WTC11 (cell line): ENCODE measurements around the gene NCF4. TPM values are rescaled to one million over a fixed set of nuclear protein-coding genes. Genes with fewer than 3 reads are reported as not detected.
A peak's percentile ranks its signal among the peaks of the same experiment; 100 is the strongest.

ENCODE experiments used
- ATAC-seq: fragments of 200-7000 bp; cut with Tn5 transposase; 2 replicates; pipeline ENCODE4 v1.10.0; 2021; ENCODE audit warnings: mild to moderate bottlenecking, moderate library complexity
- CTCF ChIA-PET: fragments of 300-600 bp; sonication (Branson Sonifier 250); formaldehyde crosslinking; loops from one replicate; lab custom pipeline; 2021; ENCODE audit warnings: antibody characterized with exemption; lab: Charles Lee
- POLR2A ChIA-PET: fragments of 350-600 bp; sonication (Branson Sonifier 250); formaldehyde crosslinking; loops from one replicate; lab custom pipeline; 2021; ENCODE audit warnings: antibody characterized with exemption; lab: Charles Lee
- DNase-seq: peaks from one replicate; pipeline ENCODE4 v3.0.0; 2021; ENCODE audit warnings: low spot score
- H3K27ac Mint-ChIP-seq: 2 replicates; pipeline ENCODE4 v1.8.0; 2021; ENCODE audit warnings: mixed read lengths
- H3K27me3 Mint-ChIP-seq: 2 replicates; pipeline ENCODE4 v1.8.0; 2021; ENCODE audit warnings: low read depth, mild to moderate bottlenecking, moderate library complexity, mixed read lengths
- H3K36me3 Mint-ChIP-seq: 2 replicates; pipeline ENCODE4 v1.8.0; 2021; ENCODE audit warnings: mixed read lengths
- H3K4me1 Mint-ChIP-seq: 2 replicates; pipeline ENCODE4 v1.8.0; 2022; ENCODE audit warnings: mixed read lengths
- H3K4me3 Mint-ChIP-seq: 2 replicates; pipeline ENCODE4 v1.8.0; 2021; ENCODE audit warnings: mild to moderate bottlenecking, moderate library complexity, mixed read lengths
- H3K9me3 Mint-ChIP-seq: 2 replicates; pipeline ENCODE4 v1.8.0; 2021; ENCODE audit warnings: mixed read lengths
- CREM ChIP-seq: sonication (generic); formaldehyde crosslinking; IDR thresholded peaks from 2 replicates; pipeline ENCODE4 v1.8.1; 2022; ENCODE audit warnings: mild to moderate bottlenecking, missing genetic modification reagents, moderate library complexity
- ELF4 ChIP-seq: sonication (generic); formaldehyde crosslinking; IDR thresholded peaks from 2 replicates; pipeline ENCODE4 v1.8.1; 2022; ENCODE audit warnings: low read depth, mild to moderate bottlenecking, moderate library complexity, missing genetic modification reagents
- EMX1 ChIP-seq: fragments of 250-450 bp; sonication (Bioruptor Pico); IDR thresholded peaks from 2 replicates; pipeline ENCODE4 v1.8.0; 2021; ENCODE audit warnings: mild to moderate bottlenecking
- ETV6 ChIP-seq: sonication (generic); formaldehyde crosslinking; IDR thresholded peaks from 2 replicates; pipeline ENCODE4 v1.8.1; 2022; ENCODE audit warnings: mild to moderate bottlenecking, missing genetic modification reagents
- FOXP1 ChIP-seq: sonication (generic); formaldehyde crosslinking; IDR thresholded peaks from 2 replicates; pipeline ENCODE4 v1.8.0; 2022; ENCODE audit warnings: missing genetic modification reagents, mild to moderate bottlenecking, moderate library complexity, borderline replicate concordance
- KAT7 ChIP-seq: sonication (generic); formaldehyde crosslinking; IDR thresholded peaks from 2 replicates; pipeline ENCODE4 v1.8.1; 2023; ENCODE audit warnings: missing genetic modification reagents, mild to moderate bottlenecking, borderline replicate concordance
- NR2C2 ChIP-seq: sonication (generic); formaldehyde crosslinking; IDR thresholded peaks from 2 replicates; pipeline ENCODE4 v1.8.0; 2022; ENCODE audit warnings: mild to moderate bottlenecking, missing genetic modification reagents
- RELA ChIP-seq: sonication (generic); formaldehyde crosslinking; IDR thresholded peaks from 2 replicates; pipeline ENCODE4 v1.8.1; 2022; ENCODE audit warnings: missing genetic modification reagents, mild to moderate bottlenecking, borderline replicate concordance
- SMAD4 ChIP-seq: sonication (generic); formaldehyde crosslinking; IDR thresholded peaks from 2 replicates; pipeline ENCODE4 v1.8.0; 2022; ENCODE audit warnings: mild to moderate bottlenecking, missing genetic modification reagents
- SOX15 ChIP-seq: fragments of 250-450 bp; sonication (Bioruptor Pico); IDR thresholded peaks from 2 replicates; pipeline ENCODE4 v1.9.0; 2021; ENCODE audit warnings: mild to moderate bottlenecking
- SP1 ChIP-seq: sonication (generic); formaldehyde crosslinking; conservative IDR thresholded peaks from 2 replicates; pipeline ENCODE4 v1.8.1; 2022; ENCODE audit warnings: missing genetic modification reagents
- TEAD1 ChIP-seq: sonication (generic); formaldehyde crosslinking; IDR thresholded peaks from 2 replicates; pipeline ENCODE4 v1.8.0; 2022; ENCODE audit warnings: mild to moderate bottlenecking, missing genetic modification reagents
- TEAD4 ChIP-seq: sonication (generic); formaldehyde crosslinking; IDR thresholded peaks from 2 replicates; pipeline ENCODE4 v1.8.0; 2022; ENCODE audit warnings: mild to moderate bottlenecking, missing genetic modification reagents
- ZNF396 ChIP-seq: fragments of 250-450 bp; sonication (Bioruptor Pico); IDR thresholded peaks from 2 replicates; pipeline ENCODE4 v1.8.0; 2021; ENCODE audit warnings: mild to moderate bottlenecking, moderate library complexity, borderline replicate concordance
- total RNA-seq: library from RNA; stranded (reverse); gene quantifications from 3 replicates; pipeline ENCODE4 v1.2.3, GENCODE V29; 2021
- TF ChIP-seq, protein P1 (sequence below): fragments of 250-450 bp; sonication (Bioruptor Pico); IDR thresholded peaks from 2 replicates; pipeline ENCODE4 v2.1.2; 2022; ENCODE audit warnings: mild to moderate bottlenecking, moderate library complexity
- TF ChIP-seq, protein P2 (sequence below): sonication (generic); formaldehyde crosslinking; IDR thresholded peaks from 2 replicates; pipeline ENCODE4 v1.8.1; 2022; ENCODE audit warnings: mild to moderate bottlenecking, moderate library complexity, missing genetic modification reagents
- TF ChIP-seq, protein P3 (sequence below): fragments of 200-600 bp; IDR thresholded peaks from 2 replicates; pipeline ENCODE4 v1.8.0; 2022; ENCODE audit warnings: antibody characterized with exemption
- TF ChIP-seq, protein P4 (sequence below): sonication (generic); formaldehyde crosslinking; conservative IDR thresholded peaks from 2 replicates; pipeline ENCODE4 v1.8.1; 2023; ENCODE audit warnings: mild to moderate bottlenecking, low read depth, missing genetic modification reagents, moderate library complexity
- TF ChIP-seq, protein P5 (sequence below): sonication (generic); formaldehyde crosslinking; IDR thresholded peaks from 2 replicates; pipeline ENCODE4 v1.8.0; 2022; ENCODE audit warnings: mild to moderate bottlenecking, missing genetic modification reagents

Gene NCF4
- total RNA-seq, 1 experiment from 2014 or later = not detected

DNA sequence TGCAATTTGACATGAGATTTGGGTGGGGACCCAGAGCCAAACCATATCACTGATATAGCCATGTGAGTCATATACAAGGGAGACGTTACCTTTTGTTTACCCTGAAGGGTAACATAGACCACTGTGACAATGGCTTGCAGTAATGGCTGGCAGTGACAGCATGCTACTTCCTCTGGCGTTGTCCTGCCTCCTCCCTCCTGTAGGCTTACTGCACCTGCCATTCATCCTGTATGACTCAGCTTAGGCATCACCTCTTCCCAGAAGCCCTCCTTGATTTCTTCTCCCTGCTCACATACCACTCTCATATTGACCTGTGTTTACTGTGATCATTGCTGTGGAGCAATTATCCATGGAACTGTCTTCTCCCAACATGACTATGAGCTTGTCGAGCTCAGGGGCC, 32.0 kb upstream of the NCF4 start:
- Mint-ChIP-seq H3K4me3 (no peak overlapping the region), H3K4me1 (peaks cover 2% of the 10 kb centered on the region), H3K36me3 (no peaks in the 10 kb centered on the region), H3K9me3 (peaks cover 5% of the 10 kb centered on the region), H3K27me3 (peaks cover 4% of the 10 kb centered on the region; the same call in 1 of the 2 replicates), H3K27ac (no peak overlapping the region)
- CTCF ChIA-PET = interaction anchor here (1.1 to 1.5 kb wide), 3 partner anchors 25 to 47 kb away, joined by 3 to 5 read pairs (median 5); no protein-coding TSS in a partner anchor
- POLR2A ChIA-PET = no interaction called here
- ATAC-seq = peak; percentile 52
- TF ChIP-seq, protein P1, sequence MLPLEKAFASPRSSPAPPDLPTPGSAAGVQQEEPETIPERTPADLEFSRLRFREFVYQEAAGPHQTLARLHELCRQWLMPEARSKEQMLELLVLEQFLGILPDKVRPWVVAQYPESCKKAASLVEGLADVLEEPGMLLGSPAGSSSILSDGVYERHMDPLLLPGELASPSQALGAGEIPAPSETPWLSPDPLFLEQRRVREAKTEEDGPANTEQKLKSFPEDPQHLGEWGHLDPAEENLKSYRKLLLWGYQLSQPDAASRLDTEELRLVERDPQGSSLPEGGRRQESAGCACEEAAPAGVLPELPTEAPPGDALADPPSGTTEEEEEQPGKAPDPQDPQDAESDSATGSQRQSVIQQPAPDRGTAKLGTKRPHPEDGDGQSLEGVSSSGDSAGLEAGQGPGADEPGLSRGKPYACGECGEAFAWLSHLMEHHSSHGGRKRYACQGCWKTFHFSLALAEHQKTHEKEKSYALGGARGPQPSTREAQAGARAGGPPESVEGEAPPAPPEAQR (CRISPR knock-in tag) = no peak
- TF ChIP-seq, protein P2, sequence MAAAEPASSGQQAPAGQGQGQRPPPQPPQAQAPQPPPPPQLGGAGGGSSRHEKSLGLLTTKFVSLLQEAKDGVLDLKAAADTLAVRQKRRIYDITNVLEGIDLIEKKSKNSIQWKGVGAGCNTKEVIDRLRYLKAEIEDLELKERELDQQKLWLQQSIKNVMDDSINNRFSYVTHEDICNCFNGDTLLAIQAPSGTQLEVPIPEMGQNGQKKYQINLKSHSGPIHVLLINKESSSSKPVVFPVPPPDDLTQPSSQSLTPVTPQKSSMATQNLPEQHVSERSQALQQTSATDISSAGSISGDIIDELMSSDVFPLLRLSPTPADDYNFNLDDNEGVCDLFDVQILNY (CRISPR knock-in tag) = no peak
- TF ChIP-seq, protein P3, sequence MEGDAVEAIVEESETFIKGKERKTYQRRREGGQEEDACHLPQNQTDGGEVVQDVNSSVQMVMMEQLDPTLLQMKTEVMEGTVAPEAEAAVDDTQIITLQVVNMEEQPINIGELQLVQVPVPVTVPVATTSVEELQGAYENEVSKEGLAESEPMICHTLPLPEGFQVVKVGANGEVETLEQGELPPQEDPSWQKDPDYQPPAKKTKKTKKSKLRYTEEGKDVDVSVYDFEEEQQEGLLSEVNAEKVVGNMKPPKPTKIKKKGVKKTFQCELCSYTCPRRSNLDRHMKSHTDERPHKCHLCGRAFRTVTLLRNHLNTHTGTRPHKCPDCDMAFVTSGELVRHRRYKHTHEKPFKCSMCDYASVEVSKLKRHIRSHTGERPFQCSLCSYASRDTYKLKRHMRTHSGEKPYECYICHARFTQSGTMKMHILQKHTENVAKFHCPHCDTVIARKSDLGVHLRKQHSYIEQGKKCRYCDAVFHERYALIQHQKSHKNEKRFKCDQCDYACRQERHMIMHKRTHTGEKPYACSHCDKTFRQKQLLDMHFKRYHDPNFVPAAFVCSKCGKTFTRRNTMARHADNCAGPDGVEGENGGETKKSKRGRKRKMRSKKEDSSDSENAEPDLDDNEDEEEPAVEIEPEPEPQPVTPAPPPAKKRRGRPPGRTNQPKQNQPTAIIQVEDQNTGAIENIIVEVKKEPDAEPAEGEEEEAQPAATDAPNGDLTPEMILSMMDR = no peak
- TF ChIP-seq ELF4 (CRISPR knock-in tag) = no peak
- TF ChIP-seq SP1 (CRISPR knock-in tag) = no peak
- TF ChIP-seq CREM (CRISPR knock-in tag) = no peak
- TF ChIP-seq, protein P4, sequence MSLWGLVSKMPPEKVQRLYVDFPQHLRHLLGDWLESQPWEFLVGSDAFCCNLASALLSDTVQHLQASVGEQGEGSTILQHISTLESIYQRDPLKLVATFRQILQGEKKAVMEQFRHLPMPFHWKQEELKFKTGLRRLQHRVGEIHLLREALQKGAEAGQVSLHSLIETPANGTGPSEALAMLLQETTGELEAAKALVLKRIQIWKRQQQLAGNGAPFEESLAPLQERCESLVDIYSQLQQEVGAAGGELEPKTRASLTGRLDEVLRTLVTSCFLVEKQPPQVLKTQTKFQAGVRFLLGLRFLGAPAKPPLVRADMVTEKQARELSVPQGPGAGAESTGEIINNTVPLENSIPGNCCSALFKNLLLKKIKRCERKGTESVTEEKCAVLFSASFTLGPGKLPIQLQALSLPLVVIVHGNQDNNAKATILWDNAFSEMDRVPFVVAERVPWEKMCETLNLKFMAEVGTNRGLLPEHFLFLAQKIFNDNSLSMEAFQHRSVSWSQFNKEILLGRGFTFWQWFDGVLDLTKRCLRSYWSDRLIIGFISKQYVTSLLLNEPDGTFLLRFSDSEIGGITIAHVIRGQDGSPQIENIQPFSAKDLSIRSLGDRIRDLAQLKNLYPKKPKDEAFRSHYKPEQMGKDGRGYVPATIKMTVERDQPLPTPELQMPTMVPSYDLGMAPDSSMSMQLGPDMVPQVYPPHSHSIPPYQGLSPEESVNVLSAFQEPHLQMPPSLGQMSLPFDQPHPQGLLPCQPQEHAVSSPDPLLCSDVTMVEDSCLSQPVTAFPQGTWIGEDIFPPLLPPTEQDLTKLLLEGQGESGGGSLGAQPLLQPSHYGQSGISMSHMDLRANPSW (CRISPR knock-in tag) = no peak
- no peak for TF ChIP-seq KAT7 (CRISPR knock-in tag)
- TF ChIP-seq RELA (CRISPR knock-in tag) = no peak
- TF ChIP-seq, protein P5, sequence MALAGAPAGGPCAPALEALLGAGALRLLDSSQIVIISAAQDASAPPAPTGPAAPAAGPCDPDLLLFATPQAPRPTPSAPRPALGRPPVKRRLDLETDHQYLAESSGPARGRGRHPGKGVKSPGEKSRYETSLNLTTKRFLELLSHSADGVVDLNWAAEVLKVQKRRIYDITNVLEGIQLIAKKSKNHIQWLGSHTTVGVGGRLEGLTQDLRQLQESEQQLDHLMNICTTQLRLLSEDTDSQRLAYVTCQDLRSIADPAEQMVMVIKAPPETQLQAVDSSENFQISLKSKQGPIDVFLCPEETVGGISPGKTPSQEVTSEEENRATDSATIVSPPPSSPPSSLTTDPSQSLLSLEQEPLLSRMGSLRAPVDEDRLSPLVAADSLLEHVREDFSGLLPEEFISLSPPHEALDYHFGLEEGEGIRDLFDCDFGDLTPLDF (CRISPR knock-in tag) = no peak
- TF ChIP-seq SMAD4 (CRISPR knock-in tag) = no peak
- no peak for TF ChIP-seq NR2C2 (CRISPR knock-in tag)
- DNase-seq = no peak

DNA sequence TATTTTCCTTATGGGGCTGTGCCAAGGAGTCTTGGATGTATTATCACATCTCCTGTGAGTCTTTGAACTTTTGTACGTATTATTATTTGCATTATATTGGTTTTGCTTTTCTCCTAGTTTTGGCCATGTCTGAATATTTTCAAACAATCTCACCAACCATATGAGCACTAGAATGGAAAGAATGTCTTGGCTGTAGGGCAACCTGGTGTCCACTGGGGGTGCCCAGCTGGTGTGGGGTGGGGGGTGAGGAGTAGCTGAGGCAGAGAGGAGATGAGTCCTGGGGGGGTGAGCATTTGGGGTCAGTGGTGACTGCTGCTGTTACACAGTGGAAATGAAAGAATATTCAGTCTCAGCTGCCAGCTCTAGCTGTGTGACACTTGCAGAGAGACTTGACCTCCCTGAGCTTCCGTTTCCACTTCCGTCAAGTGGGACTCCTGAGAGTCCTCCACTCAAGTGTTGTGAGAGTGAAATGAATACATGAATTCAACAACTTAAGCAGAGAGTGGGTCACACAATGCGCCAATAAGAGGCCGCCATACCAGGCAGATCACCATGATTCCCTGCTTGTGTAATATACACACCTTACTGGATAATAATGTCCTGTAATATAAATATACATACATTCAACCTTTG, 31.3 kb upstream of the NCF4 start:
- Mint-ChIP-seq H3K27ac (no peak overlapping the region), H3K4me3 (no peak overlapping the region), H3K9me3 (peaks cover 5% of the 10 kb centered on the region), H3K36me3 (no peaks in the 10 kb centered on the region), H3K27me3 (peaks cover 4% of the 10 kb centered on the region; the same call in 1 of the 2 replicates), H3K4me1 (peaks cover 2% of the 10 kb centered on the region)
- POLR2A ChIA-PET = no interaction called here
- CTCF ChIA-PET = interaction anchor here (1.1 to 1.5 kb wide), 3 partner anchors 24 to 48 kb away, joined by 3 to 5 read pairs (median 5); no protein-coding TSS in a partner anchor
- DNase-seq (no peak), ATAC-seq (no peak)
- TF ChIP-seq ETV6 (CRISPR knock-in tag) (no peak), EMX1 (CRISPR knock-in tag) (no peak), SOX15 (no peak), TEAD1 (CRISPR knock-in tag) (no peak), FOXP1 (CRISPR knock-in tag) (no peak), TEAD4 (no peak), ZNF396 (CRISPR knock-in tag) (no peak)
- TF ChIP-seq, protein P2 (CRISPR knock-in tag) = no peak
- TF ChIP-seq, protein P1 (CRISPR knock-in tag) = no peak
- TF ChIP-seq, protein P4 (CRISPR knock-in tag) = no peak
- TF ChIP-seq, protein P5 (CRISPR knock-in tag) = no peak
